K562 (cell line): ENCODE measurements around the gene GFI1B. TPM values are rescaled to one million over a fixed set of nuclear protein-coding genes. Genes with fewer than 3 reads are reported as not detected.

ENCODE experiments used
- CBFA2T2 ChIP-seq: fragments of 450-650 bp; conservative IDR thresholded peaks from 2 replicates; pipeline ENCODE4 v1.6.1; 2017; ENCODE audit warnings: mild to moderate bottlenecking
- CCNT2 ChIP-seq: IDR thresholded peaks from 2 replicates; pipeline ENCODE4 v1.6.1; 2011; ENCODE audit warnings: borderline replicate concordance, low read depth, mild to moderate bottlenecking, moderate library complexity, mixed read lengths, low read length; ENCODE audit not compliant: insufficient read length; ENCODE audit errors: extremely low read depth
- HDAC2 ChIP-seq: fragments of 450-650 bp; IDR thresholded peaks from 2 replicates; pipeline ENCODE4 v1.6.1; 2016; ENCODE audit warnings: mild to moderate bottlenecking
- JUND ChIP-seq, 2 experiments: IDR thresholded peaks; 2 replicates in 1 of 2; 3 replicates in 1 of 2; pipeline ENCODE4 v1.6.1; 2011; ENCODE audit warnings: borderline replicate concordance in 2 of 2, low read depth in 2 of 2, low read length in 2 of 2, improper control_type of control experiment in 1 of 2, missing biosample characterization in 1 of 2, missing genetic modification characterization in 1 of 2, missing genetic modification reagents in 1 of 2
- MTA3 ChIP-seq: fragments of 450-650 bp; formaldehyde crosslinking; IDR thresholded peaks from 2 replicates; pipeline ENCODE4 v1.6.1; 2017; ENCODE audit warnings: mild to moderate bottlenecking, borderline replicate concordance
- NCOR1 ChIP-seq: fragments of 450-650 bp; IDR thresholded peaks from 2 replicates; pipeline ENCODE4 v1.6.1; 2016; ENCODE audit warnings: mild to moderate bottlenecking, moderate library complexity
- NONO ChIP-seq, 2 experiments: fragments of 200-400 bp in 1 of 2; fragments of 450-650 bp in 1 of 2; formaldehyde crosslinking in 1 of 2; IDR thresholded peaks; 2 replicates each; pipeline ENCODE4 v1.6.1; 2017; ENCODE audit warnings: low read depth in 2 of 2, mild to moderate bottlenecking in 2 of 2, moderate library complexity in 2 of 2, low read length in 1 of 2
- NRF1 ChIP-seq, 2 experiments: fragments of 450-650 bp; IDR thresholded peaks in 1 of 2; conservative IDR thresholded peaks in 1 of 2; 2 replicates each; pipeline ENCODE4 v1.6.1; 2014; ENCODE audit warnings: mild to moderate bottlenecking in 2 of 2
- ZFP1 ChIP-seq: fragments of 450-650 bp; formaldehyde crosslinking; IDR thresholded peaks from 2 replicates; pipeline ENCODE4 v1.4.0; 2020; ENCODE audit warnings: mild to moderate bottlenecking, mixed read lengths
- ZNF212 ChIP-seq: fragments of 450-650 bp; formaldehyde crosslinking; IDR thresholded peaks from 2 replicates; pipeline ENCODE4 v1.4.0; 2020; ENCODE audit warnings: mild to moderate bottlenecking
- ZNF717 ChIP-seq: fragments of 250-450 bp; sonication (Bioruptor Pico); IDR thresholded peaks from 2 replicates; pipeline ENCODE4 v1.5.0; 2021
- polyA plus RNA-seq, 8 experiments: library from polyadenylated mRNA; depleted of rRNA in 4 of 8; stranded (reverse) in 5 of 8; unstranded in 3 of 8; fragments of >200 nt; fragmentation: Nextera tagmentation in 2 of 8; fragmentation: Illumina TruSeq in 1 of 8; extraction: Ambion mirVana in 2 of 8; extraction: Trizol in 1 of 8; gene quantifications; 2 replicates each; pipeline versions ENCODE4 v1.2.1 to v1.2.3, GENCODE V29; 2011 to 2014; ENCODE audit warnings: inconsistent platforms in 1 of 8, missing spikeins in 1 of 8
- total RNA-seq, 7 experiments: library from RNA; depleted of rRNA in 6 of 7; stranded (reverse); fragments of >200 nt in 6 of 7; fragmentation: Illumina TruSeq in 2 of 7; extraction: Trizol in 2 of 7; gene quantifications; 2 replicates each; pipeline versions ENCODE4 v1.2.1 to v1.2.3, GENCODE V29; 2011 to 2021; ENCODE audit warnings: low replicate concordance in 1 of 7
- TF ChIP-seq, protein P1 (sequence below): fragments of 250-450 bp; sonication (Bioruptor Pico); IDR thresholded peaks from 2 replicates; pipeline ENCODE4 v1.5.0; 2021
- TF ChIP-seq, protein P2 (sequence below): fragments of 250-450 bp; sonication (Bioruptor Pico); IDR thresholded peaks from 2 replicates; pipeline ENCODE4 v1.4.0; 2020; ENCODE audit warnings: borderline replicate concordance

GFI1B gene
- total and polyA plus RNA-seq, 9 of the 15 experiments (the other 6 are each of a cell fraction or from before 2014, with no cell fraction given) = 8.0 to 75.7 (median 34.5) TPM

DNA sequence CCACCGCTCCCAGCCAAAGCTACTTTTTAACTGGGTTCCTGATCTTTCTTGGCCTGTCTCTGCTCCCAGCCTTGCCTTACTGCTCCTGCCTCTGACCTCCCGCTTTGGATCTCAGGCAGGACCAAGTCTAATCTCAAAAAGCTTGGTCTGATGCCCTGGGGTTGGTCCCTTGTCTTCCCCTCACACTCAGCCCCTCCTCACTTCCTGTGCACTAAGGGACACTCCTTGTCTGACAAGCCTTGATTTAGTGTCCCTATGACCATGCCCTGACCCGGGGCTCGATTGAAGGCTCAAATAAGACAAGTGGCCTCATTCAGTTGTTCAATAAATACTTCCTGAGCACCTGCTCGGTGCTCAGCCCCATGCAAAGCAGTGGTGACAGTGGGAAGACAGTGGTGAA, 48.6 kb downstream of the GFI1B start (continued):
- TF ChIP-seq CBFA2T2 = 0 out of 2 replicates have a peak, but pooled peaks have one; percentile 36
- TF ChIP-seq JUND (IDR thresholded peaks at IDR 0.05; ENCODE audit: borderline replicate concordance, low read depth, low read length) = peak; percentile 12; the same call in 1 of the 2 replicates
- TF ChIP-seq JUND (tag; IDR thresholded peaks at IDR 0.05; ENCODE audit: borderline replicate concordance, low read depth, low read length) = no peak
- no peak; the same call in 1 of the 2 replicates for TF ChIP-seq NCOR1
- no peak for TF ChIP-seq CCNT2
- TF ChIP-seq, protein P1, sequence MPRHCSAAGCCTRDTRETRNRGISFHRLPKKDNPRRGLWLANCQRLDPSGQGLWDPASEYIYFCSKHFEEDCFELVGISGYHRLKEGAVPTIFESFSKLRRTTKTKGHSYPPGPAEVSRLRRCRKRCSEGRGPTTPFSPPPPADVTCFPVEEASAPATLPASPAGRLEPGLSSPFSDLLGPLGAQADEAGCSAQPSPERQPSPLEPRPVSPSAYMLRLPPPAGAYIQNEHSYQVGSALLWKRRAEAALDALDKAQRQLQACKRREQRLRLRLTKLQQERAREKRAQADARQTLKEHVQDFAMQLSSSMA (CRISPR knock-in tag) = no peak
- TF ChIP-seq, protein P2, sequence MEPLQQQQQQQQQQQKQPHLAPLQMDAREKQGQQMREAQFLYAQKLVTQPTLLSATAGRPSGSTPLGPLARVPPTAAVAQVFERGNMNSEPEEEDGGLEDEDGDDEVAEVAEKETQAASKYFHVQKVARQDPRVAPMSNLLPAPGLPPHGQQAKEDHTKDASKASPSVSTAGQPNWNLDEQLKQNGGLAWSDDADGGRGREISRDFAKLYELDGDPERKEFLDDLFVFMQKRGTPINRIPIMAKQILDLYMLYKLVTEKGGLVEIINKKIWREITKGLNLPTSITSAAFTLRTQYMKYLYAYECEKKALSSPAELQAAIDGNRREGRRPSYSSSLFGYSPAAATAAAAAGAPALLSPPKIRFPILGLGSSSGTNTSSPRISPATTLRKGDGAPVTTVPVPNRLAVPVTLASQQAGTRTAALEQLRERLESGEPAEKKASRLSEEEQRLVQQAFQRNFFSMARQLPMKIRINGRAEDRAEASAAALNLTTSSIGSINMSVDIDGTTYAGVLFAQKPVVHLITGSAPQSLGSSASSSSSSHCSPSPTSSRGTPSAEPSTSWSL (CRISPR knock-in tag) = no peak
- TF ChIP-seq NONO (IDR thresholded peaks at IDR 0.05; ENCODE audit: low read depth in 2 of 2, low read length in 1 of 2) = no peak
- no peak for TF ChIP-seq HDAC2
- no peak for TF ChIP-seq ZNF212 (CRISPR knock-in tag)
- TF ChIP-seq NRF1 (conservative IDR thresholded peaks at IDR 0.05 in 1 of 2, IDR thresholded peaks at IDR 0.05 in 1 of 2) = 0 out of 4 replicates have a peak, but pooled peaks of 1 of the 2 experiments have one; percentile 11
- no peak for TF ChIP-seq ZNF717 (CRISPR knock-in tag)
- no peak for TF ChIP-seq ZFP1 (CRISPR knock-in tag)
- TF ChIP-seq MTA3 = no peak
- TF ChIP-seq, all 486 proteins: peak for 28
